IMR-90 (cell line): ENCODE measurements around the gene SLC22A31. TPM values are rescaled to one million over a fixed set of nuclear protein-coding genes. Genes with fewer than 3 reads are reported as not detected.

Experiments used
- ATAC-seq: fragments of 200-7000 bp; cut with Tn5 transposase; 2 replicates; pipeline ENCODE4 v1.9.1; 2020; ENCODE audit warnings: low read depth, mild to moderate bottlenecking, moderate library complexity
- BruUV-seq: library from RNA; stranded (reverse); fragments of 400-500 nt; replicated peaks from 2 replicates; lab custom pipeline; 2021; lab: Mats Ljungman, UMichigan
- CTCF ChIA-PET: fragments of 300-600 bp; formaldehyde crosslinking; extraction: SDS; loops from one replicate; lab custom pipeline; 2021; ENCODE audit warnings: antibody characterized with exemption; lab: Yijun Ruan, JAX
- POLR2A ChIA-PET: fragments of 300-600 bp; sonication (Branson Sonifier 250); formaldehyde crosslinking; loops from one replicate; lab custom pipeline; 2022; ENCODE audit warnings: antibody characterized with exemption; ENCODE audit not compliant: unreplicated experiment; lab: Charles Lee
- DNase-seq: peaks from one replicate; pipeline ENCODE4 v3.0.0; 2013
- H2AFZ ChIP-seq: replicated peaks from 2 replicates; pipeline ENCODE3; 2013; ENCODE audit warnings: low read length, mild to moderate bottlenecking; ENCODE audit not compliant: poor library complexity
- H2AK5ac ChIP-seq: 2 replicates; pipeline ENCODE4 v1.6.1; 2013; ENCODE audit warnings: low read depth, low read length, inconsistent platforms
- H2AK9ac ChIP-seq: replicated peaks from 2 replicates; pipeline ENCODE3; 2013; ENCODE audit warnings: mild to moderate bottlenecking, low read depth, low read length, moderate library complexity; ENCODE audit not compliant: poor library complexity
- H2BK120ac ChIP-seq: 2 replicates; pipeline ENCODE4 v1.6.1; 2013; ENCODE audit warnings: low read depth, low read length, inconsistent platforms
- H2BK15ac ChIP-seq: 3 replicates; pipeline ENCODE4 v1.6.1; 2013; ENCODE audit warnings: low read depth, low read length, inconsistent platforms
- H2BK20ac ChIP-seq: 2 replicates; pipeline ENCODE4 v1.6.1; 2013; ENCODE audit warnings: low read depth, mild to moderate bottlenecking, inconsistent platforms, low read length, moderate library complexity
- H2BK5ac ChIP-seq: 2 replicates; pipeline ENCODE4 v1.6.1; 2013; ENCODE audit warnings: mild to moderate bottlenecking, low read depth, low read length, inconsistent platforms; ENCODE audit not compliant: poor library complexity, severe bottlenecking
- H3K14ac ChIP-seq: replicated peaks from 2 replicates; pipeline ENCODE4 v1.6.1; 2013; ENCODE audit warnings: low read depth, low read length, inconsistent platforms
- H3K18ac ChIP-seq: 2 replicates; pipeline ENCODE4 v1.6.1; 2013; ENCODE audit warnings: low read depth, low read length, control low read depth
- H3K23ac ChIP-seq: 2 replicates; pipeline ENCODE4 v1.6.1; 2013; ENCODE audit warnings: low read depth, low read length, inconsistent platforms
- H3K27ac ChIP-seq: 2 replicates; pipeline ENCODE4 v1.5.1; 2013; ENCODE audit warnings: mild to moderate bottlenecking, control low read depth, low read length; ENCODE audit not compliant: insufficient read depth
- H3K27me3 ChIP-seq: 2 replicates; pipeline ENCODE4 v1.6.1; 2013; ENCODE audit warnings: low read length; ENCODE audit not compliant: control insufficient read depth, insufficient read depth
- H3K36me3 ChIP-seq: 2 replicates; pipeline ENCODE4 v1.6.1; 2013; ENCODE audit warnings: low read length, mixed read lengths; ENCODE audit not compliant: control insufficient read depth, insufficient read depth
- H3K4ac ChIP-seq: 2 replicates; pipeline ENCODE4 v1.6.1; 2013; ENCODE audit warnings: low read depth, low read length, inconsistent platforms
- H3K4me1 ChIP-seq: 2 replicates; pipeline ENCODE4 v1.6.1; 2013; ENCODE audit warnings: low read length, mixed read lengths; ENCODE audit not compliant: control insufficient read depth, insufficient read depth
- H3K4me2 ChIP-seq: 2 replicates; pipeline ENCODE4 v1.6.1; 2013; ENCODE audit warnings: low read depth, mild to moderate bottlenecking, control low read depth, low read length, moderate library complexity
- H3K4me3 ChIP-seq: 2 replicates; pipeline ENCODE4 v1.5.1; 2013; ENCODE audit warnings: low read depth, mild to moderate bottlenecking, control low read depth, low read length, moderate library complexity; ENCODE audit not compliant: insufficient read depth
- H3K56ac ChIP-seq: 2 replicates; pipeline ENCODE4 v1.6.1; 2013; ENCODE audit warnings: low read length, inconsistent platforms; ENCODE audit not compliant: insufficient read depth; ENCODE audit errors: extremely low read depth
- H3K79me1 ChIP-seq, 2 experiments: 2 replicates each; pipeline ENCODE4 v1.6.1; 2013; ENCODE audit warnings: low read length in 2 of 2, inconsistent platforms in 1 of 2, low read depth in 1 of 2
- H3K9ac ChIP-seq: 2 replicates; pipeline ENCODE4 v1.6.1; 2013; ENCODE audit warnings: low read depth, low read length, control low read depth
- H3K9me1 ChIP-seq: 2 replicates; pipeline ENCODE4 v1.6.1; 2013; ENCODE audit warnings: low read length, inconsistent platforms; ENCODE audit not compliant: insufficient read depth
- H3K9me3 ChIP-seq: 2 replicates; pipeline ENCODE4 v1.6.1; 2013; ENCODE audit warnings: low read length; ENCODE audit not compliant: control insufficient read depth, insufficient read depth
- H4K20me1 ChIP-seq: 2 replicates; pipeline ENCODE4 v1.6.1; 2013; ENCODE audit warnings: low read length, inconsistent platforms; ENCODE audit not compliant: insufficient read depth
- H4K5ac ChIP-seq: 2 replicates; pipeline ENCODE4 v1.6.1; 2013; ENCODE audit warnings: mild to moderate bottlenecking, low read depth, low read length, control low read depth
- H4K8ac ChIP-seq, 2 experiments: 2 replicates each; pipeline ENCODE4 v1.6.1; 2013; ENCODE audit warnings: low read depth in 2 of 2, low read length in 2 of 2, control low read depth in 1 of 2, inconsistent platforms in 1 of 2
- H4K91ac ChIP-seq: 2 replicates; pipeline ENCODE4 v1.6.1; 2013; ENCODE audit warnings: low read depth, low read length, inconsistent platforms; ENCODE audit not compliant: insufficient read depth
- BHLHE40 ChIP-seq: fragments of 150-350 bp; IDR thresholded peaks from 2 replicates; pipeline ENCODE4 v1.6.1; 2016; ENCODE audit warnings: mild to moderate bottlenecking, low read depth, low read length
- CEBPB ChIP-seq: IDR thresholded peaks from 2 replicates; pipeline ENCODE4 v1.6.1; 2012; ENCODE audit warnings: low read depth, low read length, improper control_type of control experiment
- CHD1 ChIP-seq: IDR thresholded peaks from 2 replicates; pipeline ENCODE4 v1.6.1; 2012; ENCODE audit warnings: low read depth, low read length, improper control_type of control experiment
- ELK1 ChIP-seq: fragments of 150-350 bp; IDR thresholded peaks from 2 replicates; pipeline ENCODE4 v1.6.1; 2016; ENCODE audit warnings: low read depth, mild to moderate bottlenecking, low read length, moderate library complexity, borderline replicate concordance
- FOS ChIP-seq: fragments of 150-350 bp; IDR thresholded peaks from 2 replicates; pipeline ENCODE4 v1.6.1; 2016; ENCODE audit warnings: low read depth, low read length
- MAZ ChIP-seq: IDR thresholded peaks from 2 replicates; pipeline ENCODE4 v1.6.1; 2012; ENCODE audit warnings: low read depth, mild to moderate bottlenecking, low read length, improper control_type of control experiment, moderate library complexity, borderline replicate concordance
- MXI1 ChIP-seq: IDR thresholded peaks from 2 replicates; pipeline ENCODE4 v1.6.1; 2012; ENCODE audit warnings: low read depth, mild to moderate bottlenecking, low read length, moderate library complexity, borderline replicate concordance
- NFE2L2 ChIP-seq: fragments of 150-350 bp; IDR thresholded peaks from 2 replicates; pipeline ENCODE4 v1.6.1; 2016; ENCODE audit warnings: low read depth, mild to moderate bottlenecking, low read length
- RFX5 ChIP-seq: IDR thresholded peaks from 2 replicates; pipeline ENCODE4 v1.8.0; 2012; ENCODE audit warnings: low read depth, mild to moderate bottlenecking, low read length, moderate library complexity
- SMC3 ChIP-seq: fragments of 150-350 bp; IDR thresholded peaks from 2 replicates; pipeline ENCODE4 v1.6.1; 2016; ENCODE audit warnings: low read depth, mild to moderate bottlenecking, antibody characterized with exemption, low read length, moderate library complexity
- USF2 ChIP-seq: fragments of 150-350 bp; IDR thresholded peaks from 2 replicates; pipeline ENCODE4 v1.6.1; 2017; ENCODE audit warnings: mild to moderate bottlenecking, antibody characterized with exemption, low read length, low read depth
- WGBS, 2 experiments: methylation state at CpG; one replicate each; pipeline versions ENCODE4 v1.1.5 to v1.1.7; 2013; ENCODE audit warnings: missing lambda C conversion rate in 2 of 2; ENCODE audit not compliant: insufficient read length in 1 of 2; ENCODE audit errors: extremely low coverage in 2 of 2; 5-methylcytosine and 5-hydroxymethylcytosine counted together
- dilution Hi-C: fragments of 300-500 bp; cut with HindIII; formaldehyde crosslinking; loops from one replicate; pipeline ENCODE4 v1.14.3; 2018; ENCODE audit warnings: low sequenced_read_pairs; ENCODE audit not compliant: unreplicated experiment
- in situ Hi-C: fragments of 300-500 bp; cut with MboI; formaldehyde crosslinking; loops from 3 replicates; pipeline ENCODE4 v1.14.3; 2019; ENCODE audit warnings: low sequenced_read_pairs, inconsistent platforms, mixed read lengths
- intact Hi-C: fragments of 100-400 bp; cut with micrococcal nuclease; formaldehyde crosslinking; loops from 2 replicates; pipeline ENCODE4 v1.10.0; 2022
- polyA plus RNA-seq, 3 experiments: library from polyadenylated mRNA; depleted of rRNA; stranded (reverse); fragments of >200 nt; gene quantifications; 2 replicates each; pipeline ENCODE4 v1.2.3, GENCODE V29; 2012; ENCODE audit warnings: low replicate concordance in 1 of 3
- total RNA-seq: library from RNA; depleted of rRNA; stranded (reverse); fragments of >200 nt; gene quantifications from 2 replicates; pipeline ENCODE4 v1.2.3, GENCODE V29; 2012

The SLC22A31 gene
- total and polyA plus RNA-seq, 2 of the 4 experiments (the other 2 are of a cell fraction), result 0.18 to 5.5 TPM

GRCh38 chr16:89173174-89173921 lies 27.0 kb downstream of the SLC22A31 start:
- POLR2A ChIA-PET, result no interaction called here
- Histone ChIP-seq H2BK15ac (no peak overlapping the region), H2BK5ac (no peak overlapping the region), H2AK9ac (no peak overlapping the region), H2BK20ac (no peak overlapping the region), H3K4me3 (no peak overlapping the region), H4K91ac (no peak overlapping the region), H4K5ac (no peak overlapping the region), H3K4me2 (no peak overlapping the region), H3K9ac (no peak overlapping the region), H3K23ac (no peak overlapping the region), H2AFZ (no peak overlapping the region), H3K27me3 (peaks cover 52% of the 10 kb centered on the region), H3K36me3 (no peaks in the 10 kb centered on the region), H3K56ac (no peak overlapping the region), H3K4me1 (peaks cover 3% of the 10 kb centered on the region; the same call in 1 of the 2 replicates), H4K20me1 (no peaks in the 10 kb centered on the region; the same call in 1 of the 2 replicates), H2AK5ac (no peak overlapping the region), H2BK120ac (no peak overlapping the region), H3K9me1 (no peaks in the 10 kb centered on the region), H4K8ac (no peak overlapping the region), H3K79me1 (no peaks in the 10 kb centered on the region), H3K4ac (no peak overlapping the region), H3K9me3 (no peaks in the 10 kb centered on the region), H3K14ac (no peak overlapping the region), H3K18ac (no peak overlapping the region), H3K27ac (no peak overlapping the region)
- intact Hi-C loops, result no loop called here
- TF ChIP-seq ELK1 (no peak), NFE2L2 (no peak), CHD1 (no peak), MAZ (no peak), BHLHE40 (no peak), FOS (no peak), USF2 (no peak), MXI1 (no peak), RFX5 (no peak), SMC3 (no peak), CEBPB (no peak)
- no TSS peak for BruUV-seq
- DNase-seq (no peak), ATAC-seq (no peak)
- in situ Hi-C loops, result no loop called here
- no CpG with 5 or more reads among the region's 11 CpGs for WGBS, 2 experiments
- CTCF ChIA-PET, result no interaction called here
- dilution Hi-C loops, result no loop called here
